ENCODE data around the gene SLC38A3.

Gene SLC38A3

GRCh38 chr3:50211930-50212329 is 6.9 kb downstream of the SLC38A3 start:
- H3K4me3 Mint-ChIP-seq = no peak overlapping the region
- H3K36me3 Mint-ChIP-seq (ENCODE audit: insufficient read depth) = no peaks in the 10 kb centered on the region
- peaks cover 25% of the 10 kb centered on the region for H3K27me3 Mint-ChIP-seq
- DNase-seq (ENCODE audit: low spot score in 2 of 2) (no peak), ATAC-seq (replicated peaks; ENCODE audit: extremely low read depth, poor library complexity, severe bottlenecking) (no peak)
- H3K9me3 Mint-ChIP-seq = no peaks in the 10 kb centered on the region
- H3K27ac Mint-ChIP-seq (ENCODE audit: low read depth) = no peak overlapping the region
- no peaks in the 10 kb centered on the region for H3K4me1 Mint-ChIP-seq

DNA sequence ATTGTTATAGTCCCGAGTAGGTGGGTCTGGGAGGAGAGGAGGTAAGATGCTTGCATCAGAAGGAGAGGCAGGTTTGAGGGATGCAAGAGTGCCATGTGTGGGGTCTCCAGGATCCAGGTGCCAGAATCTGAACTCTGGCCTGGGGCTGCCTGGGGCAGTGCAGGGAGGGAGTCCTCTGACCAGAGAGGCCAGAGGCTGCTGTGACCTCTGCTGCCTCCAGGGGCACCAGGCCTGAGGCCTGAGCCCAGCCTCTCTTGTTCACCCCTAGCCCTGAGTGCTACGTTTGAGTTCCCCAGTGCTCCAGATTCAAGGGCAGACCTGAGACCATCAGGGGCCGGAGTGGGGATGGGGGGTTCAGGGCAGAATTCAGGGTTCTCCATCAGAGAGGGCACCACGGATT is 7.4 kb downstream of the SLC38A3 start:
- ATAC-seq (replicated peaks; ENCODE audit: extremely low read depth, poor library complexity, severe bottlenecking) = no peak
- Mint-ChIP-seq H3K4me1 (no peaks in the 10 kb centered on the region), H3K36me3 (ENCODE audit: insufficient read depth) (no peaks in the 10 kb centered on the region)

DNA sequence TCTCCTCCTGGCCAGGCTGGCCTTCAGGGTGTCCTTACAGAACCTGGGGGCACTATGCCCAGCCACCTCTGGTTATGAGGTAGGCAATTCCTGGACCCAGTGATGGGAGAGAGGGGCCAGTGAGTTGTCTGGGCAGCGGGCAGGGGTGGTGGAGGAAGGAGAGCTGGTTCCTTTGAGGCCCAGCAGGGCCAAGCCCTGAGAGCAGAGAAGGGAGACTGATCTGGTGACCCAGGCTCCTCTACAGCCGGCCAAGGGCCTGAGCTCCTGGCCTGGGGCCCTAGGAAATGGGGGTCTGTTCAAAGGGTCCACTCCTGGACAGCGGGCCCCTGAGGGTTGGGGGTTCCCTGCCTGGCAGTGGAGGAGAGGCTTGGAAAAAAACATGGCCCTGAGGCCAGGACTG is 7.9 kb downstream of the SLC38A3 start:
- H3K27ac Mint-ChIP-seq (ENCODE audit: low read depth) = no peak overlapping the region
- H3K4me3 Mint-ChIP-seq = no peak overlapping the region
- H3K27me3 Mint-ChIP-seq = peaks cover 21% of the 10 kb centered on the region
- ATAC-seq (replicated peaks; ENCODE audit: extremely low read depth, poor library complexity, severe bottlenecking) (no peak), DNase-seq (ENCODE audit: low spot score in 2 of 2) (no peak)
- H3K4me1 Mint-ChIP-seq = no peaks in the 10 kb centered on the region
- H3K9me3 Mint-ChIP-seq = no peaks in the 10 kb centered on the region
- no peaks in the 10 kb centered on the region for H3K36me3 Mint-ChIP-seq (ENCODE audit: insufficient read depth)

More for the DNA sequence above, 7.4 kb downstream of the SLC38A3 start:
- H3K9me3 Mint-ChIP-seq = no peaks in the 10 kb centered on the region
- no peak overlapping the region for H3K27ac Mint-ChIP-seq (ENCODE audit: low read depth)
- H3K27me3 Mint-ChIP-seq = peaks cover 21% of the 10 kb centered on the region
- DNase-seq (ENCODE audit: low spot score in 2 of 2) = no peak
- no peak overlapping the region for H3K4me3 Mint-ChIP-seq

GRCh38 chr3:50213373-50213772 is 8.3 kb downstream of the SLC38A3 start:
- peaks cover 17% of the 10 kb centered on the region for H3K27me3 Mint-ChIP-seq
- H3K4me3 Mint-ChIP-seq = no peak overlapping the region
- H3K27ac Mint-ChIP-seq (ENCODE audit: low read depth) = no peak overlapping the region
- DNase-seq (ENCODE audit: low spot score in 2 of 2) (no peak), ATAC-seq (replicated peaks; ENCODE audit: extremely low read depth, poor library complexity, severe bottlenecking) (no peak)
- no peaks in the 10 kb centered on the region for H3K9me3 Mint-ChIP-seq
- H3K4me1 Mint-ChIP-seq = no peaks in the 10 kb centered on the region
- no peaks in the 10 kb centered on the region for H3K36me3 Mint-ChIP-seq (ENCODE audit: insufficient read depth)

DNA sequence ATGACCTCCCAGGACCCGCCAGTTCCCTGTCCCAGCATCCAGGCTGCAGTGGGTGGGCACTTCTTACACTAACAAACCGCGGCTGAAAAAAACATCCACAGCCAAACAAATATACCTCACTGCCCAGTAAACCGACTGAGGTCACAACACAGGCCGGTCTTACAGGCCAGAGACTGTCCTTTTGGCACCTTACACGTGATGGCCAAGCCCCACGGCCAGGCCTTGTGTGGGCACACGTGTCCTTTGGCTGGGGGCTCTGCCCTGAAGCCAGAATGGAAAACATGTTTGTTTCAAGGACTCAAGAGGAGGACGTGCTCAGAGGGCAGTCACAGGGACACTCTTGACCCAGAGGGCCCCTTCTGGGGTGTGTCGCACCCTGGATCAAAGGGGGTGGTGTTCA is 9.8 kb downstream of the SLC38A3 start:
- no peaks in the 10 kb centered on the region for H3K36me3 Mint-ChIP-seq (ENCODE audit: insufficient read depth)
- no peak for ATAC-seq (replicated peaks; ENCODE audit: extremely low read depth, poor library complexity, severe bottlenecking)
- H3K27me3 Mint-ChIP-seq = peaks cover 9% of the 10 kb centered on the region
- no peaks in the 10 kb centered on the region for H3K9me3 Mint-ChIP-seq
- H3K4me1 Mint-ChIP-seq = no peaks in the 10 kb centered on the region
- no peak overlapping the region for H3K4me3 Mint-ChIP-seq
- DNase-seq (ENCODE audit: low spot score in 2 of 2) = no peak
- H3K27ac Mint-ChIP-seq (ENCODE audit: low read depth) = no peak overlapping the region

GRCh38 chr3:50215529-50215928 is 10.5 kb downstream of the SLC38A3 start:
- Mint-ChIP-seq H3K4me1 (no peaks in the 10 kb centered on the region), H3K27ac (ENCODE audit: low read depth) (no peak overlapping the region), H3K9me3 (no peaks in the 10 kb centered on the region), H3K4me3 (no peak overlapping the region), H3K27me3 (peaks cover 9% of the 10 kb centered on the region), H3K36me3 (ENCODE audit: insufficient read depth) (no peaks in the 10 kb centered on the region)
- DNase-seq (ENCODE audit: low spot score in 2 of 2) (no peak), ATAC-seq (replicated peaks; ENCODE audit: extremely low read depth, poor library complexity, severe bottlenecking) (no peak)

DNA sequence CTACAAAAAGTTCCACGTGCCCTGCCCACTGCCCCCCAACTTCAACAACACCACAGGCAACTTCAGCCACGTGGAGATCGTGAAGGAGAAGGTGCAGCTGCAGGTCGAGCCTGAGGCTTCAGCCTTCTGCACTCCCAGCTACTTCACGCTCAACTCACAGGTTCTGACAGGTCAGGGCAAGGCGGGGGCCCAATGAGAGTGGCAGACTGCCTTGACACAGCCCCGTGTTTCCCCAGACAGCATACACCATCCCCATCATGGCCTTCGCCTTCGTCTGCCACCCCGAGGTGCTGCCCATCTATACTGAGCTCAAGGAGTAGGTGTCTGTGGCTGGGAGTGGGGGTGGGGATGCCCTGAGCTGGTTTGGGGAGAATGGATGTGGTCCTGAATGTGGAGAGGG is 12.6 kb downstream of the SLC38A3 start:
- Mint-ChIP-seq H3K36me3 (ENCODE audit: insufficient read depth) (no peaks in the 10 kb centered on the region), H3K27me3 (peaks cover 9% of the 10 kb centered on the region), H3K4me3 (no peak overlapping the region), H3K9me3 (no peaks in the 10 kb centered on the region), H3K4me1 (no peaks in the 10 kb centered on the region), H3K27ac (ENCODE audit: low read depth) (no peak overlapping the region)
- DNase-seq (ENCODE audit: low spot score in 2 of 2) (no peak), ATAC-seq (replicated peaks; ENCODE audit: extremely low read depth, poor library complexity, severe bottlenecking) (no peak)

DNA sequence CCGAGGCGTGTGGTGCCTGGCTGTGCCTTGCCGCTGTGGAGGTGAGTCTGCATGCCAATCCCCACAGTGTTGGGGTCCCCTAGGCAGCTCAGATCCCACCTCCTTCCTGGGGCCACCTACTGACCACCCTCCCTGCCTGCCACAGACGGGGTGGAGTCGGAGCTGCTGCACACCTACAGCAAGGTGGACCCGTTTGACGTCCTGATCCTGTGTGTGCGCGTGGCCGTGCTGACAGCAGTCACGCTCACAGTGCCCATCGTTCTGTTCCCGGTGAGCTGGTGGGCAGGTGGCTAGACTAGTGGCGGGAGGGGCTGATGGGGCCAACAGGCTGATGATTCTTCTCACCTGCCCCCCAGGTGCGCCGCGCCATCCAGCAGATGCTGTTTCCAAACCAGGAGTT is 13.4 kb downstream of the SLC38A3 start:
- DNase-seq (ENCODE audit: low spot score in 2 of 2) (no peak), ATAC-seq (replicated peaks; ENCODE audit: extremely low read depth, poor library complexity, severe bottlenecking) (no peak)
- no peak overlapping the region for H3K27ac Mint-ChIP-seq (ENCODE audit: low read depth)
- H3K27me3 Mint-ChIP-seq = peaks cover 9% of the 10 kb centered on the region
- H3K4me3 Mint-ChIP-seq = no peak overlapping the region
- no peaks in the 10 kb centered on the region for H3K9me3 Mint-ChIP-seq
- H3K4me1 Mint-ChIP-seq = no peaks in the 10 kb centered on the region
- peaks cover 1% of the 10 kb centered on the region for H3K36me3 Mint-ChIP-seq (ENCODE audit: insufficient read depth)

- peaks cover 1% of the 10 kb centered on the region for H3K36me3 Mint-ChIP-seq (ENCODE audit: insufficient read depth)
- H3K9me3 Mint-ChIP-seq = no peaks in the 10 kb centered on the region
- ATAC-seq (replicated peaks; ENCODE audit: extremely low read depth, poor library complexity, severe bottlenecking) (no peak), DNase-seq (ENCODE audit: low spot score in 2 of 2) (no peak)
- no peak overlapping the region for H3K4me3 Mint-ChIP-seq
- H3K27ac Mint-ChIP-seq (ENCODE audit: low read depth) = no peak overlapping the region
- H3K4me1 Mint-ChIP-seq = no peaks in the 10 kb centered on the region
- peaks cover 9% of the 10 kb centered on the region for H3K27me3 Mint-ChIP-seq
Observed at GRCh38 chr3:50219285-50219684, 14.2 kb downstream of the SLC38A3 start.

GRCh38 chr3:50220109-50220508 is 15.0 kb downstream of the SLC38A3 start:
- no peak for DNase-seq (ENCODE audit: low spot score in 2 of 2)

DNA sequence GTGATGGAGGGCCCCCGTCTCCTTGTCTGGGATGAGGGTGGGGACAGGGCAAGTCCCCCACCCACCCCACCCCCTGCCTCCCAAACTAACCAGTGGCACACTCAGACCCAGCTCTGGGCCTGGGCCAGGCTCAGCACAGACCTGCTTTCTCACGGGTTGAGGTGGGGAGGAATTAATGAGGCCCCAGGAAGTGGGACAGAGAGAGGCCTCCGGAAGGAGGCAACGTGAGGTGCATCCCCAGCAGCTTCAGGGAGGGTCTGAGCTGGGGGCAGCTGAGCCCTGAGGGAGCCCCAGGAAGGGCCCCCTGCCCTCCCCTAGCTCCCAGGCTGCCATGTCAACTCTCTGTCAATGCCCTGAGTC is 16.0 kb downstream of the SLC38A3 start:
- no peak overlapping the region for H3K4me3 Mint-ChIP-seq
- H3K9me3 Mint-ChIP-seq = no peaks in the 10 kb centered on the region
- no peak for ATAC-seq (replicated peaks; ENCODE audit: extremely low read depth, poor library complexity, severe bottlenecking)
- no peak overlapping the region for H3K27ac Mint-ChIP-seq (ENCODE audit: low read depth)
- H3K4me1 Mint-ChIP-seq = peaks cover 3% of the 10 kb centered on the region
- peaks cover 2% of the 10 kb centered on the region for H3K36me3 Mint-ChIP-seq (ENCODE audit: insufficient read depth)
- H3K27me3 Mint-ChIP-seq = no peaks in the 10 kb centered on the region
- no peak for DNase-seq (ENCODE audit: low spot score in 2 of 2)

More at GRCh38 chr3:50220109-50220508, 15.0 kb downstream of the SLC38A3 start:
- Mint-ChIP-seq H3K9me3 (no peaks in the 10 kb centered on the region), H3K36me3 (ENCODE audit: insufficient read depth) (peaks cover 1% of the 10 kb centered on the region), H3K27ac (ENCODE audit: low read depth) (no peak overlapping the region), H3K4me3 (no peak overlapping the region), H3K4me1 (no peaks in the 10 kb centered on the region), H3K27me3 (peaks cover 6% of the 10 kb centered on the region)
- no peak for ATAC-seq (replicated peaks; ENCODE audit: extremely low read depth, poor library complexity, severe bottlenecking)

- Mint-ChIP-seq H3K27ac (ENCODE audit: low read depth) (no peak overlapping the region), H3K36me3 (ENCODE audit: insufficient read depth) (peaks cover 2% of the 10 kb centered on the region), H3K4me1 (peaks cover 7% of the 10 kb centered on the region), H3K4me3 (no peak overlapping the region), H3K9me3 (no peaks in the 10 kb centered on the region), H3K27me3 (no peaks in the 10 kb centered on the region)
- ATAC-seq (replicated peaks; ENCODE audit: extremely low read depth, poor library complexity, severe bottlenecking) (no peak), DNase-seq (ENCODE audit: low spot score in 2 of 2) (no peak)
Observed at GRCh38 chr3:50221411-50222168, 16.5 kb downstream of the SLC38A3 start.

DNA sequence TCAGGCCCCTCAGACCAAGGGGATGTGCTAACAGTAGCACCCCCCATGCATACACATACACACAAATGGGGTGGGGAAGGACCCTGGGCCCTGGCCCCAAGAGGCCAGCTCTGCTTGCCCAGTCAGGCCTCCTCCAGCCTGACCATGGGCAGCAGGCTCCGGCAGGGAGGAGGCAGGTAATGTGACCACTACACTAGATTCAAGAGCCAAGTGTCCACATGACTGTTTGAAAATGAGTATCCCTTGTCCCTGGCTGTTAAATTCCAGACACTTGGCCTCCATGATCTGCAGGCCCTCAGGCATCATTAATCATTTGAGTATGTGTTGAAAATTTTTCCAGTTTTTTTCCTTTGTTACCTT is 17.1 kb downstream of the SLC38A3 start:
- ATAC-seq (replicated peaks; ENCODE audit: extremely low read depth, poor library complexity, severe bottlenecking) (no peak), DNase-seq (ENCODE audit: low spot score in 2 of 2) (no peak)
- Mint-ChIP-seq H3K9me3 (no peaks in the 10 kb centered on the region), H3K27ac (ENCODE audit: low read depth) (no peak overlapping the region), H3K4me3 (no peak overlapping the region), H3K27me3 (no peaks in the 10 kb centered on the region), H3K36me3 (ENCODE audit: insufficient read depth) (peaks cover 2% of the 10 kb centered on the region), H3K4me1 (peaks cover 13% of the 10 kb centered on the region)
